Measurements from ENCODE around the gene KMT2B.
A peak's percentile ranks its signal among the peaks of the same experiment; 100 is the strongest.
"Not testable (repeated sequence)": the region's sequence is repeated elsewhere in the genome, so short reads cannot be mapped to it uniquely, and the experiment has no call there.

The KMT2B gene

GRCh38 chr19:35673121-35673804 is 44.5 kb upstream of the KMT2B start:
- ChIA-PET CTCF (interaction anchor here (0.8 to 2.5 kb wide), 9 partner anchors 9 to 42 kb away, joined by 3 to 8 read pairs (median 4); partner anchors contain the start of gene COX6B1), POLR2A (interaction anchor here (0.5 to 1.1 kb wide), 4 partner anchors 11 to 204 kb away, joined by 3 to 5 read pairs (median 4); partner anchors contain the start of gene COX6B1)
- TF ChIP-seq, protein P1, sequence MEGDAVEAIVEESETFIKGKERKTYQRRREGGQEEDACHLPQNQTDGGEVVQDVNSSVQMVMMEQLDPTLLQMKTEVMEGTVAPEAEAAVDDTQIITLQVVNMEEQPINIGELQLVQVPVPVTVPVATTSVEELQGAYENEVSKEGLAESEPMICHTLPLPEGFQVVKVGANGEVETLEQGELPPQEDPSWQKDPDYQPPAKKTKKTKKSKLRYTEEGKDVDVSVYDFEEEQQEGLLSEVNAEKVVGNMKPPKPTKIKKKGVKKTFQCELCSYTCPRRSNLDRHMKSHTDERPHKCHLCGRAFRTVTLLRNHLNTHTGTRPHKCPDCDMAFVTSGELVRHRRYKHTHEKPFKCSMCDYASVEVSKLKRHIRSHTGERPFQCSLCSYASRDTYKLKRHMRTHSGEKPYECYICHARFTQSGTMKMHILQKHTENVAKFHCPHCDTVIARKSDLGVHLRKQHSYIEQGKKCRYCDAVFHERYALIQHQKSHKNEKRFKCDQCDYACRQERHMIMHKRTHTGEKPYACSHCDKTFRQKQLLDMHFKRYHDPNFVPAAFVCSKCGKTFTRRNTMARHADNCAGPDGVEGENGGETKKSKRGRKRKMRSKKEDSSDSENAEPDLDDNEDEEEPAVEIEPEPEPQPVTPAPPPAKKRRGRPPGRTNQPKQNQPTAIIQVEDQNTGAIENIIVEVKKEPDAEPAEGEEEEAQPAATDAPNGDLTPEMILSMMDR (IDR thresholded peaks at IDR 0.05; ENCODE audit: control extremely low read depth, extremely low read depth, low read depth, missing control alignments): no peak
- DNase-seq (ENCODE audit: extremely low spot score): peak; percentile 77

- ChIA-PET POLR2A (no interaction called here), CTCF (interaction anchor here (0.9 to 2.5 kb wide), 3 partner anchors 19 to 39 kb away, joined by 4 to 8 read pairs (median 5); no protein-coding TSS in a partner anchor)
- TF ChIP-seq, protein P1 (IDR thresholded peaks at IDR 0.05; ENCODE audit: control extremely low read depth, extremely low read depth, low read depth, missing control alignments): no peak
- DNase-seq (ENCODE audit: extremely low spot score): no peak
These were observed 42.1 kb upstream of the KMT2B start for GRCh38 chr19:35675589-35676140.

GRCh38 chr19:35689836-35690235 is 28.0 kb upstream of the KMT2B start:
- ChIA-PET POLR2A (no interaction called here), CTCF (interaction anchor here (1.4 to 1.5 kb wide), 2 partner anchors 25 to 179 kb away, joined by 3 read pairs; partner anchors contain the start of gene APLP1)
- no peak for DNase-seq (ENCODE audit: extremely low spot score)
- TF ChIP-seq, protein P1 (IDR thresholded peaks at IDR 0.05; ENCODE audit: control extremely low read depth, extremely low read depth, low read depth, missing control alignments): no peak

DNA sequence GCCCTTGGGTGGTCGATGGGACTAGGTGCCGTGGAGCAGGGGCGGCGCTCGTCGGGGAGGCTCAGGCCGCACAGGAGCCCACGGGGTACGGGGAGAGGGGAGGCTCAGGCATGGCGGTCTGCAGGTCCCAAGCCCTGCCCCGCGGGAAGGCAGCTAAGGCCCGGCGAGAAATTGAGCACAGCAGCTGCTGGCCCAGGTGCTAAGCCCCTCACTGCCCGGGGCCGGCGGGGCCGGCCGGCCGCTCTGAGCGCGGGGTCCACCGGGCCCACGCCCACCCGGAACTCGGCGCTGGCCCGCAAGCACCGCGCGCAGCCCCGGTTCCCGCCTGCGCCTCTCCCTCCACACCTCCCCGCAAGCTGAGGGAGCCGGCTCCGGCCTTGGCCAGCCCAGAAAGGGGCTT is 26.7 kb upstream of the KMT2B start:
- DNase-seq (ENCODE audit: extremely low spot score); POLR2A ChIA-PET: not testable (repeated sequence)
- CTCF ChIA-PET: interaction anchor here (2.5 kb wide), 1 partner anchor 22 kb away, joined by 23 read pairs; no protein-coding TSS in a partner anchor

GRCh38 chr19:35692010-35692409 is 25.8 kb upstream of the KMT2B start:
- no peak for DNase-seq (ENCODE audit: extremely low spot score)
- TF ChIP-seq, protein P1 (IDR thresholded peaks at IDR 0.05; ENCODE audit: control extremely low read depth, extremely low read depth, low read depth, missing control alignments): no peak
- POLR2A ChIA-PET: interaction anchor here (0.5 kb wide), 1 partner anchor 66 kb away, joined by 3 read pairs; no protein-coding TSS in a partner anchor
- CTCF ChIA-PET: interaction anchor here (0.9 to 3.3 kb wide), 13 partner anchors 8 to 239 kb away, joined by 3 to 23 read pairs (median 5); partner anchors contain the start of gene LIN37

DNA sequence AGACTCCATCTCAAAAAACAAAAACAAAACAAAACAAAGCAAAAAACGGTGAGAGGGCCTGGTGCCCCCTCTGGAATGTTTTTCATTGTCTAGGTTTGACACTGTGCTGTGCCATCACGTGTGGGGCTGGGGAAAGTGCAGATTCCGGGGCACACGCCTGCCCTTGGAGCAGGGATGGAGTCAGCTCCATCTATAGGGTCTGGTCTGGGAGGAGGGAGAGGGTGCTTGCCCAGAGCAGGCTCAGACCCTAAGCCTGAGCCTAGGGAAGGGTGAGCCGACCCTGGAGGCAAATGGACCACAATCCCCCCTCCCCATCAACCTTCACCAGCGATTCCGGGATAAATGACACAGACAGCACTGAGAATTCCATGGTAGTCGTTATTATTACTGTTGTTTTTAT is 24.4 kb upstream of the KMT2B start:
- TF ChIP-seq, protein P1 (IDR thresholded peaks at IDR 0.05; ENCODE audit: control extremely low read depth, extremely low read depth, low read depth, missing control alignments): no peak
- ChIA-PET CTCF (interaction anchor here (0.9 to 3.3 kb wide), 15 partner anchors 9 to 238 kb away, joined by 3 to 23 read pairs (median 5); partner anchors contain the start of genes KMT2B and LIN37), POLR2A (no interaction called here)
- no peak for DNase-seq (ENCODE audit: extremely low spot score)

All from GM10248 (cell line).